Osteocyte (in vitro differentiated cells): ENCODE results near the gene RNF19B. TPM values are rescaled to one million over a fixed set of nuclear protein-coding genes. Genes with fewer than 3 reads are reported as not detected.

Source experiments
- DNase-seq: peaks from one replicate; pipeline ENCODE4 v3.0.0; 2021; ENCODE audit warnings: mixed read lengths; ENCODE audit not compliant: unreplicated experiment; ENCODE audit errors: extremely low spot score
- H3K27ac Mint-ChIP-seq: one replicate; pipeline ENCODE4 v1.8.0; 2021; ENCODE audit warnings: mild to moderate bottlenecking, mixed read lengths; ENCODE audit not compliant: unreplicated experiment
- H3K27me3 Mint-ChIP-seq: one replicate; pipeline ENCODE4 v1.8.0; 2021; ENCODE audit warnings: mixed read lengths; ENCODE audit not compliant: unreplicated experiment
- H3K36me3 Mint-ChIP-seq: one replicate; pipeline ENCODE4 v1.8.0; 2021; ENCODE audit warnings: mixed read lengths; ENCODE audit not compliant: unreplicated experiment
- H3K4me1 Mint-ChIP-seq: one replicate; pipeline ENCODE4 v1.8.0; 2021; ENCODE audit warnings: mixed read lengths; ENCODE audit not compliant: unreplicated experiment
- H3K4me3 Mint-ChIP-seq: one replicate; pipeline ENCODE4 v1.8.0; 2021; ENCODE audit warnings: mild to moderate bottlenecking, moderate library complexity, mixed read lengths; ENCODE audit not compliant: unreplicated experiment
- H3K9me3 Mint-ChIP-seq: one replicate; pipeline ENCODE4 v1.8.0; 2021; ENCODE audit warnings: mixed read lengths; ENCODE audit not compliant: unreplicated experiment
- CTCF ChIP-seq: fragments of 200-600 bp; sonication (generic); IDR thresholded peaks from 2 replicates; pipeline ENCODE4 v1.5.0; 2021; ENCODE audit warnings: antibody characterized with exemption, mild to moderate bottlenecking, moderate library complexity
- total RNA-seq: library from RNA; stranded (reverse); gene quantifications from 2 replicates; pipeline ENCODE4 v1.2.1, GENCODE V29; 2021

RNF19B gene
- total RNA-seq, 1 donor from 2014 or later, result 12.6 TPM

GRCh38 chr1:32985226-32985625, 20.6 kb upstream of the RNF19B start:
- no peak overlapping the region for H3K27ac Mint-ChIP-seq

GRCh38 chr1:32984455-32985171, 20.0 kb upstream of the RNF19B start:
- no peak for DNase-seq
- Mint-ChIP-seq H3K4me3 (no peak overlapping the region), H3K27ac (peak overlapping the region; percentile 6), H3K9me3 (no peaks in the 10 kb centered on the region), H3K36me3 (no peaks in the 10 kb centered on the region), H3K4me1 (peaks cover 33% of the 10 kb centered on the region), H3K27me3 (no peaks in the 10 kb centered on the region)
- TF ChIP-seq CTCF, result no peak

More at GRCh38 chr1:32985226-32985625, 20.6 kb upstream of the RNF19B start:
- no peaks in the 10 kb centered on the region for H3K9me3 Mint-ChIP-seq
- H3K36me3 Mint-ChIP-seq, result no peaks in the 10 kb centered on the region
- DNase-seq, result no peak
- TF ChIP-seq CTCF, result no peak
- peaks cover 38% of the 10 kb centered on the region for H3K4me1 Mint-ChIP-seq
- no peaks in the 10 kb centered on the region for H3K27me3 Mint-ChIP-seq
- H3K4me3 Mint-ChIP-seq, result no peak overlapping the region

GRCh38 chr1:32984090-32984454, 19.5 kb upstream of the RNF19B start:
- Mint-ChIP-seq H3K4me1 (peaks cover 28% of the 10 kb centered on the region), H3K27me3 (no peaks in the 10 kb centered on the region), H3K36me3 (no peaks in the 10 kb centered on the region), H3K27ac (no peak overlapping the region), H3K4me3 (no peak overlapping the region), H3K9me3 (no peaks in the 10 kb centered on the region)
- TF ChIP-seq CTCF, result no peak
- no peak for DNase-seq

- no peak for DNase-seq
- Mint-ChIP-seq H3K36me3 (no peaks in the 10 kb centered on the region), H3K27ac (no peak overlapping the region), H3K4me1 (peaks cover 21% of the 10 kb centered on the region), H3K27me3 (no peaks in the 10 kb centered on the region), H3K9me3 (no peaks in the 10 kb centered on the region), H3K4me3 (no peak overlapping the region)
- TF ChIP-seq CTCF, result no peak
Measured at GRCh38 chr1:32983020-32983419, 18.4 kb upstream of the RNF19B start.

- no peaks in the 10 kb centered on the region for H3K36me3 Mint-ChIP-seq
- no peak for TF ChIP-seq CTCF
- peak overlapping the region; percentile 85 for H3K27ac Mint-ChIP-seq
- H3K9me3 Mint-ChIP-seq, result no peaks in the 10 kb centered on the region
- H3K27me3 Mint-ChIP-seq, result no peaks in the 10 kb centered on the region
- DNase-seq, result no peak
- H3K4me3 Mint-ChIP-seq, result peak overlapping the region; percentile 0
- H3K4me1 Mint-ChIP-seq, result peaks cover 29% of the 10 kb centered on the region
Measured at GRCh38 chr1:32981003-32981901, 16.6 kb upstream of the RNF19B start.
